ENCODE results near the gene LAMC2. TPM values are rescaled to one million over a fixed set of nuclear protein-coding genes. Genes with fewer than 3 reads are reported as not detected.

The LAMC2 gene
- total and polyA plus RNA-seq, 2 experiments from 2014 or later = 0.42 to 0.43 TPM

- H3K27me3 ChIP-seq = no peaks in the 10 kb centered on the region
- no peak overlapping the region for H3K4me3 ChIP-seq
- TF ChIP-seq CTCF (IDR thresholded peaks at IDR 0.05; ENCODE audit: low read depth, low read length) = no peak
- H3K36me3 ChIP-seq = no peaks in the 10 kb centered on the region
- no peak for DNase-seq (ENCODE audit: low read depth in 1 of 2, low spot score in 1 of 2)
- H3K27ac ChIP-seq = no peak overlapping the region
- H3K4me1 ChIP-seq (ENCODE audit: low read depth) = no peaks in the 10 kb centered on the region
- no peaks in the 10 kb centered on the region for H3K9me3 ChIP-seq (ENCODE audit: low read depth)
Observed at GRCh38 chr1:183193963-183194525, 8.0 kb downstream of the LAMC2 start.

- no peaks in the 10 kb centered on the region for H3K4me1 ChIP-seq (ENCODE audit: low read depth)
- no peaks in the 10 kb centered on the region for H3K36me3 ChIP-seq
- no peaks in the 10 kb centered on the region for H3K9me3 ChIP-seq (ENCODE audit: low read depth)
- TF ChIP-seq CTCF (IDR thresholded peaks at IDR 0.05; ENCODE audit: low read depth, low read length) = no peak
- H3K27me3 ChIP-seq = no peaks in the 10 kb centered on the region
- DNase-seq (ENCODE audit: low read depth in 1 of 2, low spot score in 1 of 2) = no peak
- H3K27ac ChIP-seq = no peak overlapping the region
- H3K4me3 ChIP-seq = no peak overlapping the region
Observed at GRCh38 chr1:183194527-183195141, 8.6 kb downstream of the LAMC2 start.

- H3K4me1 ChIP-seq (ENCODE audit: low read depth) = no peaks in the 10 kb centered on the region
- no peaks in the 10 kb centered on the region for H3K36me3 ChIP-seq
- TF ChIP-seq CTCF (IDR thresholded peaks at IDR 0.05; ENCODE audit: low read depth, low read length) = no peak
- no peaks in the 10 kb centered on the region for H3K27me3 ChIP-seq
- no peak for DNase-seq (ENCODE audit: low read depth in 1 of 2, low spot score in 1 of 2)
- H3K9me3 ChIP-seq (ENCODE audit: low read depth) = no peaks in the 10 kb centered on the region
- H3K27ac ChIP-seq = no peak overlapping the region
- no peak overlapping the region for H3K4me3 ChIP-seq
Observed at GRCh38 chr1:183195142-183195574, 9.1 kb downstream of the LAMC2 start.

- no peak overlapping the region for H3K27ac ChIP-seq
Observed at GRCh38 chr1:183197762-183198161, 11.7 kb downstream of the LAMC2 start.

GRCh38 chr1:183198463-183198862 lies 12.4 kb downstream of the LAMC2 start:
- Histone ChIP-seq H3K4me3 (no peak overlapping the region), H3K27ac (no peak overlapping the region), H3K4me1 (ENCODE audit: low read depth) (no peaks in the 10 kb centered on the region), H3K9me3 (ENCODE audit: low read depth) (no peaks in the 10 kb centered on the region), H3K36me3 (no peaks in the 10 kb centered on the region), H3K27me3 (no peaks in the 10 kb centered on the region)
- peak in 1 of 2 donors; percentile 80 for DNase-seq (ENCODE audit: low read depth in 1 of 2, low spot score in 1 of 2)
- TF ChIP-seq CTCF (IDR thresholded peaks at IDR 0.05; ENCODE audit: low read depth, low read length) = no peak

More at GRCh38 chr1:183197762-183198161, 11.7 kb downstream of the LAMC2 start:
- Histone ChIP-seq H3K27me3 (no peaks in the 10 kb centered on the region), H3K4me3 (no peak overlapping the region), H3K9me3 (ENCODE audit: low read depth) (no peaks in the 10 kb centered on the region), H3K36me3 (no peaks in the 10 kb centered on the region), H3K4me1 (ENCODE audit: low read depth) (no peaks in the 10 kb centered on the region)
- no peak for DNase-seq (ENCODE audit: low read depth in 1 of 2, low spot score in 1 of 2)
- TF ChIP-seq CTCF (IDR thresholded peaks at IDR 0.05; ENCODE audit: low read depth, low read length) = no peak
